SK-N-SH treated with all-trans-retinoic acid at 6 μM for 48 hours (cell line): ENCODE results near the gene IMMP2L.

Experiments used
- ATAC-seq: fragments of 200-7000 bp; cut with Tn5 transposase; 3 replicates; pipeline ENCODE4 v1.9.1; 2020; ENCODE audit warnings: mild to moderate bottlenecking, moderate library complexity
- ARNTL ChIP-seq: fragments of 450-650 bp; formaldehyde crosslinking; IDR thresholded peaks from 2 replicates; pipeline ENCODE4 v1.5.0; 2020; ENCODE audit warnings: low read depth, mild to moderate bottlenecking, moderate library complexity, borderline replicate concordance
- BACH2 ChIP-seq: fragments of 250-450 bp; sonication (Bioruptor Pico); IDR thresholded peaks from 2 replicates; pipeline ENCODE4 v1.9.0; 2021; ENCODE audit warnings: mild to moderate bottlenecking, borderline replicate concordance
- CREB5 ChIP-seq: fragments of 250-450 bp; sonication (Bioruptor Pico); IDR thresholded peaks from 2 replicates; pipeline ENCODE4 v1.5.1; 2020; ENCODE audit warnings: low read depth, mild to moderate bottlenecking, moderate library complexity
- CSRNP3 ChIP-seq: fragments of 250-450 bp; sonication (Bioruptor Pico); IDR thresholded peaks from 2 replicates; pipeline ENCODE4 v1.5.1; 2021; ENCODE audit warnings: mild to moderate bottlenecking, moderate library complexity
- ESRRG ChIP-seq: fragments of 250-450 bp; sonication (Bioruptor Pico); IDR thresholded peaks from 2 replicates; pipeline ENCODE4 v1.6.1; 2021; ENCODE audit warnings: mild to moderate bottlenecking
- GLIS3 ChIP-seq: fragments of 250-450 bp; sonication (Bioruptor Pico); IDR thresholded peaks from 2 replicates; pipeline ENCODE4 v1.5.0; 2020; ENCODE audit warnings: mild to moderate bottlenecking, moderate library complexity
- ISL1 ChIP-seq: fragments of 250-450 bp; sonication (Bioruptor Pico); IDR thresholded peaks from 2 replicates; pipeline ENCODE4 v2.1.2; 2022; ENCODE audit warnings: mild to moderate bottlenecking, moderate library complexity
- OSR1 ChIP-seq: fragments of 250-450 bp; sonication (Bioruptor Pico); IDR thresholded peaks from 2 replicates; pipeline ENCODE4 v1.8.0; 2022; ENCODE audit warnings: moderate library complexity, mild to moderate bottlenecking, inconsistent platforms
- POU6F1 ChIP-seq: fragments of 250-450 bp; sonication (Bioruptor Pico); IDR thresholded peaks from 2 replicates; pipeline ENCODE4 v1.8.0; 2021; ENCODE audit warnings: low read depth, mild to moderate bottlenecking, moderate library complexity, borderline replicate concordance
- PPARA ChIP-seq: fragments of 250-450 bp; sonication (Bioruptor Pico); IDR thresholded peaks from 2 replicates; pipeline ENCODE4 v1.5.0; 2020; ENCODE audit warnings: mild to moderate bottlenecking, borderline replicate concordance
- SNAI2 ChIP-seq: fragments of 250-450 bp; sonication (Bioruptor Pico); IDR thresholded peaks from 2 replicates; pipeline ENCODE4 v1.5.0; 2020; ENCODE audit warnings: mild to moderate bottlenecking, moderate library complexity
- TCF4 ChIP-seq: fragments of 250-450 bp; sonication (Bioruptor Pico); IDR thresholded peaks from 2 replicates; pipeline ENCODE4 v1.8.0; 2021; ENCODE audit warnings: mild to moderate bottlenecking, moderate library complexity, borderline replicate concordance
- TOX ChIP-seq: fragments of 250-450 bp; sonication (Bioruptor Pico); IDR thresholded peaks from 2 replicates; pipeline ENCODE4 v1.8.0; 2021; ENCODE audit warnings: mild to moderate bottlenecking, moderate library complexity, borderline replicate concordance
- TSHZ2 ChIP-seq: fragments of 250-450 bp; sonication (Bioruptor Pico); IDR thresholded peaks from 2 replicates; pipeline ENCODE4 v1.5.0; 2020; ENCODE audit warnings: mild to moderate bottlenecking, moderate library complexity
- ZC3H10 ChIP-seq: fragments of 250-450 bp; sonication (Bioruptor Pico); IDR thresholded peaks from 2 replicates; pipeline ENCODE4 v1.5.1; 2021; ENCODE audit warnings: mild to moderate bottlenecking, moderate library complexity
- ZFP3 ChIP-seq: fragments of 250-450 bp; sonication (Bioruptor Pico); IDR thresholded peaks from 2 replicates; pipeline ENCODE4 v1.5.0; 2020; ENCODE audit warnings: mild to moderate bottlenecking, moderate library complexity
- ZFP30 ChIP-seq: fragments of 450-650 bp; formaldehyde crosslinking; IDR thresholded peaks from 2 replicates; pipeline ENCODE4 v1.5.0; 2022; ENCODE audit warnings: mild to moderate bottlenecking, moderate library complexity
- ZNF565 ChIP-seq: fragments of 450-650 bp; formaldehyde crosslinking; conservative IDR thresholded peaks from 2 replicates; pipeline ENCODE4 v1.5.0; 2020; ENCODE audit warnings: low read depth, mild to moderate bottlenecking, moderate library complexity
- ZNF70 ChIP-seq: fragments of 450-650 bp; formaldehyde crosslinking; IDR thresholded peaks from 2 replicates; pipeline ENCODE4 v1.5.0; 2020; ENCODE audit warnings: mild to moderate bottlenecking, moderate library complexity
- ZNF8 ChIP-seq: fragments of 450-650 bp; formaldehyde crosslinking; IDR thresholded peaks from 2 replicates; pipeline ENCODE4 v1.5.0; 2020; ENCODE audit warnings: mild to moderate bottlenecking, moderate library complexity
- TF ChIP-seq, protein P1 (sequence below): fragments of 250-450 bp; sonication (Bioruptor Pico); IDR thresholded peaks from 2 replicates; pipeline ENCODE4 v1.8.0; 2020; ENCODE audit warnings: mild to moderate bottlenecking, moderate library complexity, borderline replicate concordance

Gene IMMP2L

DNA sequence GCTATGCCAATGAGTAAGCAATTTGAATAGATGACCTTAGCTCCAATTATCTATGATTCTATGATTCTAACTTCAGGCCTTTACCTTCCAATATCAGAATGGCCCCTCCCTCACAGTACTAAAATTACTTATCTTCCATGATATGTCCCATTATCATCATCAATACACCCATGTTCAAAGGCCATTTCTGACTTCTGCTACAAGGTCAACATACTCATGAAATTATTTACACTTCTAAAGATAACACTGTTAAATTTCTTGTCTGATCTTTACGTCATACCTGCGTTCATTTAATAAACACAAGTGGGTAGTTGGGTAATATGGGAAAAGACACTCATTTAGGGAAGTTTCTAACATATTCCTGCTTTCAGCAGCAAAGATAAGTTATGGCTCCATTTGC, 21.2 kb downstream of the IMMP2L start:
- no peak for ATAC-seq
- TF ChIP-seq TOX, result no peak
- no peak for TF ChIP-seq GLIS3 (CRISPR knock-in tag)

DNA sequence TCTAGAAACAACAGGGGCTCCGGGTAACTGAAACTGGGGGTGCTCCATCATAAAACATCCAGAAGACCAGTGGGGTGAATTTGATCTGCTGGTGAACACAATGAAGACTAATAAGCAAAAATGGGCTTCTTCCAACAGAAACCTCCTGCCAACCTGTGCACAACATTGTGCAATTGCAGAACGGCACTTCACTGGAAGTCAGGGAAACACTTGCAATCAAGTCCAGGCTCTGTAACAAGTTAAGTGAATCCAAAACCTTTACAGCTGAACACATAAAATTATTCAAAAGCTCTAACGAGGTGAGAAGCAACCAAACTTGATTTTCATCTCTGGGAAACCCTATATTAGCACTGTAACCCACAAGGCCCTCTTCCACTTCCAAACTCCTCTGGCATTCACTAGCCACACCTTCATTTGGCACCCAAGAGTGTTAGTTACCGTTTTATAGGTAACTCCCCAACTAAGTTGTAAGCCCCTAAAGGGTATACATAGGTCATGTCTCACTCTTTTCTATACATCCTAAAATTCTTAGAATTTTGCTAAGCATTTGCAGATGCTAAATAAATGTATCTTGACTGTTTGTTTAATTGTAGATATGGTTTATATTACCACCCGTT, 22.0 kb downstream of the IMMP2L start:
- TF ChIP-seq ZFP3 (CRISPR knock-in tag) (no peak), CSRNP3 (CRISPR knock-in tag) (no peak), PPARA (no peak), CREB5 (CRISPR knock-in tag) (no peak)
- ATAC-seq, result no peak

DNA sequence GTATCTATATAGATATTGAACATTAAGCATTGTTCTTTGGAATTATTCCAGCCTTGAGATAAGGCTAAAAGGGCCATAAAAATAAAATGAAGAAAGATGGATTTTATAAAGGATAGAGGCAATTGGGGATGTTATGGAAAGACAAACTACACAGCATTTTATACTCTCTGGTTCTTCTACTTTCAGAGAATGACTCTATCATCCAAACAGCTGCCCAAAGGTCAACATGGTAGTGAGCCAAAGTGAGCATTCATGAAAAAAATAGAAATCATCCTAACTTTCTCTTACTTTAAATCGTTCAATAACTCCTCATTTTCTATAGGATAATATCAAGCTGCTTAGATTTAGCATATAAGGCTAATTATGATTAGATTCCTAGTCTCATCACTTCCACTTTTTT, 25.2 kb downstream of the IMMP2L start:
- ATAC-seq, result no peak
- TF ChIP-seq ISL1 (CRISPR knock-in tag), result no peak
- no peak for TF ChIP-seq TSHZ2 (CRISPR knock-in tag)
- TF ChIP-seq GLIS3 (CRISPR knock-in tag), result no peak
- no peak for TF ChIP-seq PPARA
- TF ChIP-seq TOX, result no peak
- TF ChIP-seq ZFP30 (CRISPR knock-in tag), result no peak
- TF ChIP-seq ZNF565 (CRISPR knock-in tag), result no peak
- TF ChIP-seq ZFP3 (CRISPR knock-in tag), result no peak
- TF ChIP-seq ZC3H10, result no peak
- TF ChIP-seq ARNTL (CRISPR knock-in tag), result no peak
- TF ChIP-seq, all 23 proteins: peak for 0

GRCh38 chr7:111535142-111535870, 27.0 kb downstream of the IMMP2L start:
- TF ChIP-seq TOX (no peak), POU6F1 (CRISPR knock-in tag) (no peak), TSHZ2 (CRISPR knock-in tag) (no peak), ZNF70 (CRISPR knock-in tag) (no peak), SNAI2 (CRISPR knock-in tag) (no peak), ZFP3 (CRISPR knock-in tag) (no peak), ESRRG (CRISPR knock-in tag) (no peak), CREB5 (CRISPR knock-in tag) (no peak), OSR1 (no peak), ZC3H10 (no peak), ZNF8 (no peak), BACH2 (CRISPR knock-in tag) (no peak), TCF4 (CRISPR knock-in tag) (no peak)
- TF ChIP-seq, protein P1, sequence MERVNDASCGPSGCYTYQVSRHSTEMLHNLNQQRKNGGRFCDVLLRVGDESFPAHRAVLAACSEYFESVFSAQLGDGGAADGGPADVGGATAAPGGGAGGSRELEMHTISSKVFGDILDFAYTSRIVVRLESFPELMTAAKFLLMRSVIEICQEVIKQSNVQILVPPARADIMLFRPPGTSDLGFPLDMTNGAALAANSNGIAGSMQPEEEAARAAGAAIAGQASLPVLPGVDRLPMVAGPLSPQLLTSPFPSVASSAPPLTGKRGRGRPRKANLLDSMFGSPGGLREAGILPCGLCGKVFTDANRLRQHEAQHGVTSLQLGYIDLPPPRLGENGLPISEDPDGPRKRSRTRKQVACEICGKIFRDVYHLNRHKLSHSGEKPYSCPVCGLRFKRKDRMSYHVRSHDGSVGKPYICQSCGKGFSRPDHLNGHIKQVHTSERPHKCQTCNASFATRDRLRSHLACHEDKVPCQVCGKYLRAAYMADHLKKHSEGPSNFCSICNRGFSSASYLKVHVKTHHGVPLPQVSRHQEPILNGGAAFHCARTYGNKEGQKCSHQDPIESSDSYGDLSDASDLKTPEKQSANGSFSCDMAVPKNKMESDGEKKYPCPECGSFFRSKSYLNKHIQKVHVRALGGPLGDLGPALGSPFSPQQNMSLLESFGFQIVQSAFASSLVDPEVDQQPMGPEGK (CRISPR knock-in tag), result no peak
- TF ChIP-seq, all 23 proteins: peak for 0
- ATAC-seq, result no peak
